NCI-H2196 treated with DMSO at 0.1 percent for 48 hours (cell line): ENCODE data around the gene GOLGA3.
"Not testable (repeated sequence)": the region's sequence is repeated elsewhere in the genome, so short reads cannot be mapped to it uniquely, and the experiment has no call there.

Experiments used
- DNase-seq: peaks from one replicate; lab custom pipeline; 2025; ENCODE audit not compliant: unreplicated experiment; lab: John Stamatoyannopoulos, UW

GOLGA3 gene

GRCh38 chr12:132847363-132848356 lies 19.0 kb upstream of the GOLGA3 start:
- no peak for DNase-seq

GRCh38 chr12:132844681-132845080 lies 16.0 kb upstream of the GOLGA3 start:
- DNase-seq: not testable (repeated sequence)

GRCh38 chr12:132842449-132843045 lies 13.9 kb upstream of the GOLGA3 start:
- DNase-seq: no peak

- no peak for DNase-seq
Observed at GRCh38 chr12:132841151-132841550, 12.5 kb upstream of the GOLGA3 start.

GRCh38 chr12:132840536-132840935 lies 11.9 kb upstream of the GOLGA3 start:
- DNase-seq: no peak

GRCh38 chr12:132839558-132840235 lies 11.0 kb upstream of the GOLGA3 start:
- DNase-seq: no peak

GRCh38 chr12:132838410-132839080 lies 9.9 kb upstream of the GOLGA3 start:
- no peak for DNase-seq

- no peak for DNase-seq
Observed at GRCh38 chr12:132837693-132838409, 9.2 kb upstream of the GOLGA3 start.

- DNase-seq: no peak
Observed at GRCh38 chr12:132836795-132837331, 8.2 kb upstream of the GOLGA3 start.

- DNase-seq: not testable (repeated sequence)
Observed at GRCh38 chr12:132836230-132836629, 7.6 kb upstream of the GOLGA3 start.

GRCh38 chr12:132835076-132836025 lies 6.7 kb upstream of the GOLGA3 start:
- no peak for DNase-seq

- DNase-seq: no peak
Observed at GRCh38 chr12:132834181-132834711, 5.6 kb upstream of the GOLGA3 start.

GRCh38 chr12:132833341-132833740 lies 4.7 kb upstream of the GOLGA3 start:
- DNase-seq: no peak

GRCh38 chr12:132831771-132832170 lies 3.1 kb upstream of the GOLGA3 start:
- no peak for DNase-seq

GRCh38 chr12:132827763-132828703 lies 636 bp downstream of the GOLGA3 start:
- no peak for DNase-seq

GRCh38 chr12:132825861-132826260 lies 2.8 kb downstream of the GOLGA3 start:
- no peak for DNase-seq

GRCh38 chr12:132825089-132825488 lies 3.6 kb downstream of the GOLGA3 start:
- DNase-seq: no peak

GRCh38 chr12:132824053-132824452 lies 4.6 kb downstream of the GOLGA3 start:
- no peak for DNase-seq
